Cardiac fibroblast (primary cell): Measurements from ENCODE around the gene ITPKA.

Experiments
- DNase-seq, 2 donors: peaks; one replicate each; pipeline versions ENCODE4 v3.0.0 to v3.0.0-alpha.2; 2010; ENCODE audit warnings: low read depth in 2 of 2
- H3K4me3 ChIP-seq, 2 donors: replicated peaks in 1 of 2; 1 replicate in 1 of 2; 2 replicates in 1 of 2; pipeline ENCODE4 v1.5.1; 2011; ENCODE audit warnings: low read depth in 2 of 2, low read length in 2 of 2, mild to moderate bottlenecking in 2 of 2, moderate library complexity in 1 of 2
- CTCF ChIP-seq: IDR thresholded peaks from one replicate; pipeline ENCODE4 v1.5.1; 2011; ENCODE audit warnings: low read depth, mild to moderate bottlenecking, low read length, inconsistent platforms

The ITPKA gene

GRCh38 chr15:41510728-41511127 lies 17.1 kb downstream of the ITPKA start:
- no peak for TF ChIP-seq CTCF
- H3K4me3 ChIP-seq, result no peak overlapping the region

GRCh38 chr15:41511331-41511898 lies 17.7 kb downstream of the ITPKA start:
- no peak for DNase-seq
- no peak overlapping the region for H3K4me3 ChIP-seq

More at GRCh38 chr15:41510728-41511127, 17.1 kb downstream of the ITPKA start:
- no peak for DNase-seq

GRCh38 chr15:41511899-41512369 lies 18.3 kb downstream of the ITPKA start:
- TF ChIP-seq CTCF, result no peak
- H3K4me3 ChIP-seq, result no peak overlapping the region
- DNase-seq, result no peak

More at GRCh38 chr15:41511331-41511898, 17.7 kb downstream of the ITPKA start:
- no peak for TF ChIP-seq CTCF

- no peak for DNase-seq
- TF ChIP-seq CTCF, result no peak
- peak overlapping the region in 1 of 2 donors; percentile 24 for H3K4me3 ChIP-seq
Observed at GRCh38 chr15:41512512-41512939, 18.9 kb downstream of the ITPKA start.

GRCh38 chr15:41512940-41513505 lies 19.3 kb downstream of the ITPKA start:
- no peak for TF ChIP-seq CTCF
- peak overlapping the region; percentile 24 to 31 for H3K4me3 ChIP-seq
- DNase-seq, result no peak

- no peak for DNase-seq
- no peak for TF ChIP-seq CTCF
- H3K4me3 ChIP-seq, result peak within 1 kb of the TSS; percentile 24 to 31
Observed at GRCh38 chr15:41513506-41514227, 20.0 kb downstream of the ITPKA start, which contains the start of gene LTK. Gene LTK, minus strand, starts transcription at chr15:41513827. Its CDS starts 118 bp downstream, at chr15:41513709.
